IPS-11a (cell line): ENCODE data around the gene NAIF1.
"Not testable (repeated sequence)": the region's sequence is repeated elsewhere in the genome, so short reads cannot be mapped to it uniquely, and the experiment has no call there.

Source experiments
- H3K4me3 ChIP-seq: one replicate; pipeline ENCODE4 v1.5.1; 2013; ENCODE audit warnings: low read depth, low read length, control low read depth

Gene NAIF1

GRCh38 chr9:128088253-128088945, 21.3 kb upstream of the NAIF1 start:
- H3K4me3 ChIP-seq, result no peak overlapping the region

- H3K4me3 ChIP-seq, result no peak overlapping the region
Measured at GRCh38 chr9:128087262-128087661, 20.1 kb upstream of the NAIF1 start.

DNA sequence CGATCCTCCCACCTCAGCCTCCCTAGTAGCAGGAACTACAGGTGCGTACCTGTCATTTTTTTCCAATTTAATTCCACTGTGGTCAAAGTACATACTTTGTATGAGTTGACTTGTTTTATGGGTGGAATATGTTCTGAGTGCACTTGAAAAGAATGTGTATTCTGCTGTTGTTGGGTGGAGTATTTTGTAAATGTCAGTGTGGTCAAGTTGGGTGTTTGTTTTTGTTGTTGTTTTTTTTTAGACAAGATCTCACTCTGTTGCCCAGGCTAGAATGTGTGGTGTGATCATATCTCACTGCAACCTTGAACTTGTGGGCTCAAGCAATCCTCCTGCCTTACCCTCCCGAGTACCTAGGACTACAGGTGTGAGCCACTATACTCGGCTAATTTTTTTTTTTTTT, 18.8 kb upstream of the NAIF1 start:
- no peak overlapping the region for H3K4me3 ChIP-seq

- H3K4me3 ChIP-seq, result no peak overlapping the region
Measured at GRCh38 chr9:128084746-128085145, 17.6 kb upstream of the NAIF1 start.

- H3K4me3 ChIP-seq, result no peak overlapping the region
Measured at GRCh38 chr9:128082151-128082550, 15.0 kb upstream of the NAIF1 start.

- no peak overlapping the region for H3K4me3 ChIP-seq
Measured at GRCh38 chr9:128081056-128081455, 13.9 kb upstream of the NAIF1 start.

GRCh38 chr9:128080206-128080605, 13.1 kb upstream of the NAIF1 start:
- no peak overlapping the region for H3K4me3 ChIP-seq

- H3K4me3 ChIP-seq, result no peak overlapping the region
Measured at GRCh38 chr9:128078504-128079434, 11.6 kb upstream of the NAIF1 start.

GRCh38 chr9:128077847-128078503, 10.9 kb upstream of the NAIF1 start:
- no peak overlapping the region for H3K4me3 ChIP-seq

GRCh38 chr9:128073253-128073886, 6.2 kb upstream of the NAIF1 start:
- no peak overlapping the region for H3K4me3 ChIP-seq

GRCh38 chr9:128072144-128073021, 5.3 kb upstream of the NAIF1 start:
- no peak overlapping the region for H3K4me3 ChIP-seq

- not testable (repeated sequence) for H3K4me3 ChIP-seq
Measured at GRCh38 chr9:128071475-128071874, 4.4 kb upstream of the NAIF1 start.

DNA sequence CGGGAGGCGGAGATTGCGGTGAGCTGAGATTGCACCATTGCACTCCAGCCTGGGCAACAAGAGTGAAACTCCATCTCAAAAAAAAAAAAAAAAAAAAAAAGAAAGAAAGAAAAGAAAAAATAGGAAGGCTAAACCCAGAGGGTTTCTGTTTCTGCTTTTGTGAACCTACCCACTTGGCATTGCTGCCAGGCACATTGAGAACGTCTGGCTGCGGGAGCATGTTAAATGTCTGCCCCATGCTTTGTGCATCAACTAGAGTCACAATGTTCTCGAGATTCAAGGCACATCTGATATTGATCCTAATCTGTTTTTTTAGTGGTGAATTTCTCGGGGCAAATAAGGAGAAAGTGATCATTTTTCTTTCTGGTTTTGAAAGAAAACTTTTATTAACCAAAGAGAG, 3.8 kb upstream of the NAIF1 start:
- no peak overlapping the region for H3K4me3 ChIP-seq

GRCh38 chr9:128068386-128069205, 1.5 kb upstream of the NAIF1 start:
- H3K4me3 ChIP-seq, result peak overlapping the region; percentile 72

DNA sequence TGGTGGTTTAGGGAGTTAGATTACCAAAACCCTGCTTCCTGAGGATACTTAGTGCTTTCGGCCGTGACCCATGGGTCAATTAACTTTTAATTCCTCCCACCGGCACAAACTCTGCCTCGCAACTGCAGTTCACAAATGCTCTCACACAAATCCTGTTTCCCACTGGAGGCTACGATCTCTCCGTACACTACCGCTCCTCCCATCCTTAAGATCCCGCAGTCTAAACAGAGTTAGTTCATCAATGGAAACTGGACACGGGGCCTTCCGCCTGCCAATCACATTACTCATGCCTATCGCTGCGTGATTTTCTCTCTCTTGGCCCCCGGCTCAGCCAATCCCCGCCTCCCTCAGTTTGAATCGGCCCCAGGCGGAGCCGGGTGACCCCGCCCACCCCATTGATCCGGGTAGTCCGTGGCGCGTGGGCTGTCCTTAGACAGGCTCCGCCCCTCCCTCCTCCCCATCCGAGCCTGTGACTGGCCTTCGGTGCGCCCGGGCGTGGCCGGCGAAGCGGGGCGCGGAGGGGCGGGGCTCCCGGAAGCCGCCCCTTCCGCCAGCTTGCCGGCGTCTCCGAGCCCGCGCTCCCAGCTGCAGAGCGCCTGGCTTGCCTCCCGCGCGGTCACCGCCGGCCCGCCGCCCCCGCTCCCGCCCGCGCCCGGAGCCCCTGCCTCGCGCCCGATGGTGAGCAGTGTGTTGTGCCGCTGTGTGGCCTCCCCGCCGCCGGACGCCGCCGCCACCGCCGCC, 695 bp upstream of the NAIF1 start, which contains the start of gene SLC25A25:
Gene SLC25A25, plus strand, starts transcription at position 588 of the 741 bp plus-strand sequence. Its CDS starts 88 bp downstream, at position 676.
- peak within 1 kb of the TSS; percentile 76 for H3K4me3 ChIP-seq

DNA sequence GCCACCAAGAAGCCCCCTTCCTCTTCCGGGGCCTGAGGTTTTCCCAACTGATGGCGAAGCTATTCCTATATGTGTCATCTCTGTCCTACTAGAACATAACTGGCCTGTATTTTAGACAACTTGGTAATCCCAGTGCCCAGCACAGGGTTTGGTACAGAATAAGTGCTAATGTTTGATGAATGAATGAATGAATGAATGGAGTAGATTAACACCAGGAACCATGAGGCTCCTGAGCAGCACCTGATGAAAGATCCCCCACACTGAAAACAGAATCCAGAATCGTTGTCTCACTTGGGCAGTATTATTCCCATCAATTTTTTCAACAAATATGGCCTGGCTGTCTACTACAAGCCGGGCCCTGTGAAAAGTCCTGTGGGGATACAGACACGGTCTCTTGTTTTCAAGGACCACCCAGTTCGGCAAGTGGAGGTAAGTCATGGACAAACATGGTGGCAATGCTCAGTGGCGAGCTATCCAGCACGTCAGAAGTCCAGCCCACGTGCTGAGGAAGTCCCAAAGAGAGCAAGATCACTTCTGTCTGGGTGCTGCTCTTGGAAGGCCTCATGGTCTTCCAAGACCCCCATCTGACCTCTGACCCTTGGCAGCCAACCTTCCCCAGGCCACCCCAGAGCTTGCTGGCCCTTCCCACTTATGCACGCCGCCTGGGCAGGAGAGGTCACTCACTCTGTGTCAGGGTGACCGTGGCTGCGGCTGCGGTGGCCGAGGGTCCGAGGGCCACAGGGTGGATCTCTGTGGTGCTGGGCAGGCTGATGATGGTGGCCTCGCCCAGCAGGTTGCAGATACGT, 1.0 kb downstream of the NAIF1 start:
- no peak overlapping the region for H3K4me3 ChIP-seq
